GM18498 (cell line): ENCODE measurements around the gene KCNQ1.

Experiments used
- ATAC-seq: cut with Tn5 transposase; IDR thresholded peaks from one replicate; pipeline ENCODE4 v1.9.1; 2021; ENCODE audit warnings: mild to moderate bottlenecking, moderate library complexity; ENCODE audit not compliant: unreplicated experiment

KCNQ1 gene

DNA sequence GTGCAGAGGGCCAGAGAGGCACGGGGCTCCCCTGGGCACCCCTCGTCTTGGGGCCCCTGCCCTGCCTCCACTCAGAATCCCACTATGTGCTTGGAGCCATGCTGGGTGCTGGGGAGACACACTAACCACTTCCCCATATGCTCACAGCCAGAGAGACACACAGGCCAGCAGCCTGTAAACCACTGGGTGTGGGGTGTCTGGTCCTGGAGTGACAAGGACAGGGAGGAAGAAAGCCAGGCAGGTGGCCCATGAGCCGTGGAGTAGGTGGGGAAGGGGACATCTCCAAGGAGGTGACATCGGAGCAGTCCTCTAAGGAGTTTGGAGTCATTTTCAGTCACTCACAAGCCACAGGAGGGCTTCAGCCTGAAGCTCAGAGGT, 381.9 kb downstream of the KCNQ1 start:
- no peak for ATAC-seq

DNA sequence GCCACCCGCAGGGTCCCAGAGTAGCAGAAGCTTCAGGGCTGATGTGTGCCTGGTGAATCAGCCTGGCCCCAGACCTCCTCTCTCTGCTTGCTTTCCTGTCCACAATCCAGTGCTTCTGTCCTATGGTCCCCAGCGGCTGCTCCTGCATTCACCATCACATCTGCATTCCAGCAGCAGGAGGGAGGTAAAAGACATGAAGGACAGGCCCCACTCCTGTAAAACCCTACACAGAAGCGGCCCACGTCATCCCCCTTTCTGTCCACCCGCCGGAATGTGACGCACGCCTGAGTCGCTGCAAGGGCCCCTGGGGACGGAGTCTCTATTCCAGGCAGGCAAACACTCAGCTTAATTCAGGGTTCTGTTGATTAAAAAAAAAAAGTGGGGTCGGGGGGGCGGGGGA, 382.4 kb downstream of the KCNQ1 start:
- ATAC-seq, result no peak

DNA sequence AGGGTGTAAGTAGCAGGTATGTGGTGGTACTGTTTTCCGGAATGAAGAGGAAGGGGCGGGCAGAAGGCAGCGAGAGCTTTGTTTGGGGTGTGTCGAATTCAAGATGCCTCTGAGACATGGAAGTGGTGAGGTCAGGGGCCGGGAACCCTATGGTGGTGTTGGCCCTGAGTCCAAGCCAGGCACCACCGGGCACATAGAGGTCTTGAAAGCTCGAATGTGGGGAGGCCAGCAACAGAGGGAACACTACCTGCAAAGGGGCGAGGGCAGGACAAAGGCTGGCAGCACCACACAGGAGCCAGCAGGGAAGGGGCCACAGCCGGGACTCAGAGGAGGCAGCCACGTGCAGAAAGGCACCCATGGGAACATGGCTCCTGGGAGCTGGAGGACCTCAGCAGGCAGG, 383.0 kb downstream of the KCNQ1 start:
- ATAC-seq, result no peak

DNA sequence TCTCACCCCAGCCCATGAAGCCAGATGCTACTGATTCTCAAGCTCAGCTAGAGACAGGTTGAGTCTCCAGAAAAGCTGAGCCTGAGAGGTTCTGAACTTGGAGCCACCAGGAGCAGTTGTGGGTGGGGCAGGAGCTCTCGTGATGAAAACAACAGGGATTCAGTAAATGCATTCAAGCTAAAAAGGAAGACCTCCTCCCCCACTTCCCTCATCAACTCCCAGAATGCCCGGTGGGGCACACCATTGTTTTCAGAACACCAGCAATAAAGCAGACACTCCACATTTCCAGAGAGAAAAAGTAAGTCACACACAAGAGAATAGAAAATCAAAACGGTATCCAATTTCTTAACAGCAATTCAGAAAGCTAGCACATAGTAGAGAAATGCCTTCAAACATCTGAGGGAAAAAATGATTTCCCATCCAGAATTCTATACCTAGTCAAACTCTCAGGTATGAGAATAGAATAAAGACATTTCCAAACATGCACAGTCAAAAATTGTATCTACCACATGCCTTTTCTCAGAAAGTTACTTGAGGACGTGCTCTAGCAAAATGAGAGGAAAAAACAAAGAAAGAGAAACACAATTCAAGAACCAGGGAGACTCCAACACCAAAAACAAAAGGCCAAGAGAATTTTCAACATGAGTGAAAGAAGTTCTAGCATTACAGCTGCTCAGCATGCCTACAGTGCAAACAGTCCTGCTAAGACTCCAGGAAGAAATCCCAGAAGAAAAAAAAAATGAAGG, 383.9 kb downstream of the KCNQ1 start:
- ATAC-seq, result no peak

DNA sequence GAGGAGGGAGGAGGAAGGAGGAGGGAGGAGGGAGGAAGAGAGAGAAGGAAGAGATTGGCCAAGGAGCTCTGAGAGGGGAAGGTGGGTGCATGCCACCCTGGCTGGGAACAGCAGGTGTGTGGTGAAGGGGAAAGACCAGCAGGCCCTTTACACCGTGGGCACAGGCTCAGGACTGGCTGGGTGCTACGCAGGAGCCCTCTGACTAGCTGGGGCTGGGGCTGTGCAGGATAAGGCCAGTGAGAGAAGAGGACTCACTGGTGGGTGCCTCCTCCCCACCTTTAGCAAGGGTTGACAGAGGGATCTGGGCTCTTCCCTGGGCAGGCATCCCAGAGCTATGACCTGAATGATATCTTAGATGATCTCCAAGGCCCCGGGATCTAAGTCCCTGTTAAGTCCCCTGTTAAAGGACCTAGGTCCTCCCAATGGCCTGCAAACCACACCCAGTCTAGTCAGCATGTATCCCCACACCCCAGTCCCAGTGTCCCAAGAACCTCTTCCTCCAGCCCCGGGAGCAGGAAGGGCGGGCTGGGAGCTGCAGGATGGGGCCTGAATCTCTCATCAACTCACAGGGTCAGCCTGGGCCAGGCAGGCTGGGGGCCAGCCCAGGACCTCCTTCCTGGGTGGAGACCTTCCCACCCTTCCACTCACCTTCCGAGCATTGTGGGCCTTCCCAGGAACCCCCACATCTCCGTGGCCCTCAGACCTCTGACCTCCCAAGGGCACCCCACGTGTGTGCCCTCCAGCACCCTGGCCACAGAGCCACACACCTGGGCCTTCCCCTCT, 385.4 kb downstream of the KCNQ1 start:
- ATAC-seq, result no peak

DNA sequence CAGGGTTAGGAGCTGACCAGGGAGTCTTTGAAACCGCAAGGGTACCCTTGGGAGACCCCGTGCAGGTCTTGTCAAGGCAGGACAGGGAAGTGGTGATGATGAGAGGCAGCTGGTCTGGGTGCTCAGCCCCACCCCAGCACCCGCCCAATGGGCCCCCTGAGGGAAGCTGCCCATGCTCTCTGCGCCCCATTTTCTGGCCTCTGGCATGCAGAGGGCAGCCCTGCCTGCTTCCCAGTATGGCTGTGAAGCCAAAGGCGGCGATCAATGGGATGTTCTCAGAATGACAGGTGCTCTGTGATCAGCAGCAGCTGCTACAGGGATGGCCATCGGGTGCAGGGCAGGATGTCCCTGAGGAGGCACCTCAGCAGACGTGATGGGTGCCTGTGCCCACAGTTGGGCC, 386.1 kb downstream of the KCNQ1 start:
- ATAC-seq, result no peak

DNA sequence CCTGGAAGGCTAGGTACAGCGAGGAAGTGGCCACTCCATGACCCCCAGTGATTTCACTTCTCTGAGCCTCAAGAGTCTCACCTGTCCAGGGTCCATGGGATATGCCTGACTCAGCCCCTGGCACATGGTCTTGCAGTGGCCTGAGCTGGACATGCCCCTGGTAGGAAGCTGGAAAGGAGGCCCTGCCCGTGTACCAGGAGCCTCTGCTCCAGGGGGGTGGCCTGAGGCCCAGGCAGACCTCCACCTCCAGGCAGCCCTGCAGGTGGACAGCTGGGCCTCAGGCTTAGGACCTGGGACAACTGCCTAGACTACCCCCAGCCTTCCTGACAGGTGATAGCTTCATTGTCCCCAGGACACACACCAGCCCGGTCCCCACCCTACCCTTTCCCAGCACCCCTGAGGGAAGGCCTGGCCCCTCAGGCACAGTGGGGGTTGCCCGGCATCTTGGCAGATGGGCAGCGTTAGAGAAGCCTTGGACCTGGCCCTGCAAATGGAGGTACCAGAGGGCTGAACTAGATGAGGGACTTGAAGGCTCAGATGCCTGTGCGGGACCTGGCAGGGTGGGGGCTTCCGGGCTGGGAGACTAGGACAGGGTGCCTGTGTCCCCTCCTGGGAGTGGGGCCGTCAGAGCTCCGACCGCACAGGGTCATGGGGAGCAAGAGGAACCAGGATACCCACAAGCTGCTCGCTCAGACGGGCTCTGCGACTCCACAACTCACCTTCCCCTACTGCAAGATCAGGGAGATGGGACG, 387.1 kb downstream of the KCNQ1 start:
- no peak for ATAC-seq

DNA sequence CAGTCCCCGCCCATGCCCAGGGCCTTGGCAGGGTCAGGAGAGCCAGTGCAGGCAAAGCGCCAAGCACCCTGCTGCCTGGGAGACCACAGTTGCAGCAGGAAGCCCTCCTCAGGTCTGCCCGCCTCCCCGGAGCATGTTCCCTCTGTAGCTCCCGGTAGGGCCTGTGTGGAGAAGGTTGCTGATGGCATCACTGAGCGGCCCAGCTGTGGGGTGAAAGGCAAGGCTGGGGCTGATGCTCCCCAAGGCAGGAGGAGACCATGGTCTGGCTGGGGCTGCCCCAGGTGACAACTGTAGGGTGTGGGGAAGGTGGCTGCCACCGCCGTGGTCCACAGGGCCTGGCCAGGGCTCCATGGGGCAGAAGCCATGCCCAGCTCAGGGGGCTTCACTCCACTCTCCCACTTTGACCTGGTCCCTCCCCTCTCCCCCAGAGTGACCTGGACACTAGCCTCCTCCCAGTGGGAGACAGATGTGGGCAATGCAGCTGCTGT, 387.8 kb downstream of the KCNQ1 start:
- ATAC-seq, result no peak

DNA sequence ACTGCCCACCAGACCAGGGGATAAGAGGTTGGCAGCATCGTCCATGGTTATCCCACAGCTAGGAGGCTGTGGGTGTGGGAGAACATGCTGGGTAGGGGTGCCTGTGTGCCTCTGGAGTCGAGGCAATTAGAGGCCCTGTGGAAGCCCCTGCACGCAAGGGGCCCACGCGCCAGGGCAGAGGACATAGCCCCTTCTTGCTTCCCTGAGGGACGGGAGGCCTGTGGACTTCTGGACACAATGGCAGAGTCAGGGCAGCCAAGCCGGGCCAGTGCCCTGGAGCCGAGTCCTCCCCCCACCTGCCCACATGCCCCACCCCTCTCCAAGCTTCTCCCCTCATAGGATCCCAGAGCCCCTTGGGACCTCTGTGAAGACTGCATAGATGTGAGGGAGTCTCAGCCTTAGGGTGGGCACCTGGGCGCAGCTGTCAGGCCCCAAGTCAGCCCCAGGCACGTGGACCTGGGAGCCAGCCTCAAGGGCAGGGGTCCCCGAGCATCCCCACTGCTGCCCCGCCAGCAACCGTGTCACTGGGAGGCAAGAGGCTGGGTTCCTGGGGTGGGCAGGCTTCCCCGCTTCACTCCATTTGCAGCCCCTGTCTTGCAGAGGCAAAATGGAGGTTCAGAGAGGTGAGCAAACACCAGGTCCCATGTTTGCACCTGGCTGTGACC, 388.4 kb downstream of the KCNQ1 start:
- no peak for ATAC-seq

DNA sequence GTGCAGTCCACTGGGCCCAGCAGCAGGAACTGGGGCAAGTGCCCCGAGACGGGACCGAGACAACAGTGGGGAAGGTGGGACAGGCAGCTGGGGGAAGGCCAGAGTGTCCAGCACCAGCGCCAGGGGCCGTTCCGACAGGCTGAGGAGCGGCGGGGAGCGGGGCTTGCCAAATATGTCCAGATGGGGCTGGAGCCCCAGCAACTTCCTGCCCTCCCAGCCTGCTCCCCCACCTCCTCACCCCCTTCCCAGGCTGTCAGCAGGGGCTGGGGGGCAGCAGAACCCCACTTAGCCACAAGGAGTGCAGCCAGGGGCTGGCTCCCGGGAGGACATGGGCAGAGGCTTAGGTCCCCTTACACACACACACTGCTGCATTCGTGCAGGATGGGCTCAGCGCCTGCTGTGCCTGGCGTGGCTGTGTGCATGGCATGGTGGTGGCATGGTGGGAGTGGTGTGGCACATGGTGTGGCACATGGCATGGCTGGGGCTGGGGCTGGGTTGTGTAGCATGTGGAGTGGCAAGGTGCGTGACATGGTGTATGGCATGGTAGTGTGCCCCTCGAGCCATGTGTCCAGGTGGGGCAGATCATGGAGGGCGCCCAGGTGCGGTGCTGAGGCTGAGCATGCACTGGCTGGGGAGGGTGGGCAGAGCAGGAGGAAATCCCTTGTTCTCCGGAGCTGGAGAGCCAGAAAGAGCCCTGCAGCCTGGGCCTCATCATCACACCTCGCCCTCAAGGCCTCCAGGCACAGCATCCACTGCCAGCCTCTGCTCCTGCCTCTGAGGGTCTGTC, 389.1 kb downstream of the KCNQ1 start:
- no peak for ATAC-seq

DNA sequence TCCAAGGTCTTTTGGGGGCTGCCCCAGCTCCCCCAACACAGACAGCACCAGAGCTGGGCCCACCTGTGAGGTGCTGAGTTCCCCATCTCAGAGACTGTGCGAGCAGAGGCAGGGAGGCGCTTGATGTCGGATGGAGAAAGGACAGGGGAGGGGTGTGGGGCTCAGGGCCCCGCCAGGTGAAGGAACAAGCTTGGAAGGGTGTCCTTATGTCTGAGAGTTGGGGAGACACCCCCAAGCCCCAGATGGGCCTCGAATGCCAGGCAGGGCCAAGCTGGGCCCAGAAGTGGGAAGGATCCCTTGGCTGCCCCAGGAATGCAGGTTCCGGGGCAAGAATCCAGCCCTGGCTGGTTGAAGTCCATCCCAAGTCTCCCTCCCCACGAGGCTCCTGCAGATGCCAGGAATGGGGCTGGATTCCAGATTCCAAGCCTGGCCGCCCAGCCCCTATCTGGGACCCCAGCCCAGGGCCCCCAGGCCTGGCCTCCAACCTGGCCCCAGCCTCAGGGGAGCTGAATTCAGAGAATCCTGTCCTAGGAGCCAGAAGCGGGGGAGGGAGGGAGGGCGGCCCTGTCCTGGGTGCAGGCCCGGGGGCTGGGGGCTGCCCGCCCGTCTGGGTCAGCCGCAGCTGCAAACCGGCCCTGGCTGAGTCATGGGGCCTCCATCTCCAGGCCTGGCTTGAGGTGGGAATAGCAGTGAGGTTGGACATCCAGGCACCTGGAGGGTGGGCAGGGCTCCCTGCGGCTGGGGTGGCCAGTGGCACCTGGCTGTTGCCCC, 389.9 kb downstream of the KCNQ1 start:
- ATAC-seq, result no peak

DNA sequence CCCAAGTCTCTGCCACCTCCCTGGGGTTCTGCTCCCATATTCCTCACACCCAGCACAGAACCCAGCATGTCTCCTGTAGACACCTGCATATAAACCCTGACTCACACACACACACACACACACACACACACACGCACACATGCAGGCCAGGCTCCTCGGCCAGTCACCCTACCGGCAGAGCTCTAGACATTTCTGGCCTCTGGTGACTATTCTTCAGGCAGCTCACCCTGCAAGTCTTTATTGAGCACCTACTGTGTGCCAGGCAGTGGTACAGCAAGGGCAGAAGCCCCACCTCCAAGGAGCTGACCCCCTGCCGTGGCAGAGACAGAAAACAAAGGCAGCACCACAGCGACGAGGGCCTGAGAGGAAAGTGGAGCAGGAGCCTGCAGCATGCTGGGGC, 390.5 kb downstream of the KCNQ1 start:
- no peak for ATAC-seq

DNA sequence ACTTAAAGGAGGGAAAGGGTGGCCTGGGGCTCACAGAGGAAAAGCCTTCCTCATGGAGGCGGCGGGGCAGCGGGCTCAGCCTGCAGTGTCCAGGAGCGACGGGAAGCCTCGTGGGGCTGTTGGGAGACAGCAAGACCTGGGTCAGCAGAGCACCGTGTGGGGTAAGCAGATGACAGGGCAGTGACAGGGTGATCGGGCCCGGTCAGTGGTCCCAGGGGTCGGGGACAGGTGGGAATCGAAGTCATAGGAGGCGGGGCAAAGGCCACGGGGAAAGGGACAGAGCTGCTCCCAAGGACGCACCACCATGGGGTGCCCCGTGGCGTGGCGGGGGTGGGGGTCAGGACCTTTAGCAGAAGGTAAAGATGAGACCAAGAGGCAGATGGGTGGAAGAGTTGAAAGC, 390.9 kb downstream of the KCNQ1 start:
- no peak for ATAC-seq

DNA sequence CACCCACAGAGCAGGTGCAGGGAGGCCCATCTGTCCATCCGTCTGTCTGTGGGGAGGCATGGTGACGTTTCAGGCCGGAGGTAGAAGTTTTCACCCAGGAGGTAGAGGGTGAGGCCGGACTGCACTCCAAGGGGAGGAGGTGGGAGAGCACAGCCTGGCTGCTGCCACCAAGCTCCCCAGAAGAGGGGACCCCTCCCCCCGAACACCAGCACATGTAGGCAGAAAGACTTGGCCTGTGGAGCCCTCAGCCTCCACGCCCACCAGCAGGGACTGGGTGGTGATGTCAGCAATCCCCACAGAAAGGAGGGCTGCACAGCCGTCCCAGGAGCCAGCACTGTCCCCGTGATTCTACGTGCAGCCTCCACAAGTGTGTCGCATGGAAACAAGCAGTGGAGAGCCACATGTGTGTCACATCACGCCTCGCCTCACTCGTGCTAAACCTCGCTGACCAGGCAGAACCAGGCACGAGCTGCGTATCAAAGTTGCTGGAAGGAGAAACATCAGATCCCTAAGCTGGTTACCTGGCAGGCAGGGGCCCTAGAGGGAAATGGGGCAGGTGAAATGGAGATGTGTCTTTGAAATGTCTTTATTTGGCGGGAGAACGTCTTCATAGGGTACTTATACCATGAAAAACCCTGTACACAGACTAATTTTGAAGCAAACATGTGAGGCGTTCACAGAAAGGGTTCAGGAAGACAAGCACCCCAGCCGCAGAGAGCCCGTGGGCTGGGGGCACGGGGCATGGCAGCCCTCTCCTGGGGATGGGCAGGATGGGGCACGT, 391.7 kb downstream of the KCNQ1 start:
- ATAC-seq, result no peak

DNA sequence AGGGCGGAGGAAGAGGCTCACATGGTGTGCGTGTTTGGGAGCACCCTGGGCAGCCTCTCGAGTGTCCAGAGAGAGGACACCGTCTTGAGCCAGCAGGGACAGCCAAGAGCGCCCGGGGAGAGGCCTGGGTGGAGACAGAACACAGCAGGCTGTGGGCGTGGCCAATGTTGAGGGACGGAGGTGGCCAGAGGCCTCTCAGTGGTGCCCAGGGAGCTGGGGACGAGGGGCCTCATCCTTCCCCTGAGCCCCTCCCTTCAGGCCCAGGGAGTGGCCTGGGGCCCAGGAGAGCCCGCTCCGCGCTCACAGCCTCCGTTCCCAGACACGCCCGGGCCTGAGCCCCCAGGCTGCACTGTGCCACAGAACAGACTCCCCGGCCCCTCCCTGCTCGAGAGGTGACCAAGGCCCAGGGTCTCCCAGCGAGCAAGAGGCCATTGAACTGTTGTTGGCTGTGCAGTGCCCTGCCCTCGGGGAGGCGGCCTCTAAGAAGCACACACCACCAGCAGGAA, 392.3 kb downstream of the KCNQ1 start:
- no peak for ATAC-seq

DNA sequence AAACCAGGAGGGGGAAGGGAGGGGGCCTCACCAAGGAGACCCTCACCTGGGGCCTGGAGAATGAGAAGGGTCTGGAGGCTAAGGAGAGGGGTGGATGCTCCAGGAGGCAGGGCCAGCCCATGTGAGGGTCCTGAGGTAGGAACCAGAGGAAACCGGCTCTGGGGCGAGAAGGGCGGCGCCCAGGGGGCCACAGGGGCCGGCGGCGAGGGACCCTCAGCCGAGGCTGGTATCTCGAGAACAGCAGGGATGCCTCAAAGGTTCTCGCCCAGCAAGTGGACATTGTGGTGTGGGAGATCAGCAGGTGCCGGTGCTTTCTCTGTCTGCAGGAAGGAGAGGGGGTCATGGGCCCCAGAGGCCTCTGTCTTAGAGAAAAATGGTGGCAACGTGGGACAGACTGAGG, 392.8 kb downstream of the KCNQ1 start:
- ATAC-seq, result no peak

DNA sequence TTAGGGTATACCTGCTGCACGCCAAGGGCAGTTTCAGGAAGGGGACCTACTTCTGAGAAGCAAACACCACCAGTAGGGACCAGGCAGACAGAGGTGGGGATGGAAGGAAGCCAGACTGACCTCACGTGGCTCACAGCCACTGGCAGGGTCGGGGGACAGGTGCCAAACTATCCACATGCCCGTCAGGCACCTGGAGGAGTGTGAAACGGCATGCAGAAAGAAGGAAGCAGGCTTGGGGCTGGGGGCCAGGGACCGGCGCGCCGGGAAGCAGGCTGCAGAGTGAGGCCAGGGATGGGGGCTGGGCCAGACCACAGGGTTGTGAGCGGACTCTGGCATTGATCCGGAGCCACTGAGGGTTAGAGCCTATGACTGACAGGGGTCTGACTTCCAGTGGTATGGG, 393.3 kb downstream of the KCNQ1 start:
- ATAC-seq, result no peak

DNA sequence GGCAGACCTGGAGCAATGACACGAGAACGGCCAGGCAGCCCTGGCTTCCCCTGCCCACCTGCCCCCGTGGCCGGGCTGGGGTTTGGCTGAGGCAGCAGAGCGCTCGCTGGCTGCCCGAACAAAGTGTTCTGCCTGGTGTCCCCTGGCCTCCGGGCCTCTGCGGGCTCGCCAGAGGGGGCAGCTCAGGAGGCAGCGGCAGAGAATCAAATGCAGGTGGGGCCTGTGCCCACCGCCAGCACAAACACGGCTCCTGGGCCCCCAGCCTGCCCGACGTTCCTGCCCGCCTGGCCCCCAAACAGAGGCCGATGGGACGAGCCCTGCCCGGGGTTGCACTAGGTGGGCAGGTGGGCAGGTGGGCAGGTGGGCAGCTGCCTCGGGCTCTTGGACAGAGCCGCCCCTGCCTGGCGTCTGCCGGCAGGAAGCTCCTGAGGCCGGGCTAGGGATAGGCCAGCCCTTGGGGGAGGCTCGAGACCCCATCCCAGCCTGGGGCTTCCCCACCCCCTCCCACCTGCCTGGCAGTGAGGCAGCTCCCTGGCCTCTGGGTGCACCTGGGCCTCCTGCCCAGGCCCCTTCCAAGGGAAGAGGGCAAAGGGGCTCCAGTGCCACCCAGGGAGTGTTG, 394.0 kb downstream of the KCNQ1 start:
- no peak for ATAC-seq
